ENCODE measurements around the gene GCDH.

DNA sequence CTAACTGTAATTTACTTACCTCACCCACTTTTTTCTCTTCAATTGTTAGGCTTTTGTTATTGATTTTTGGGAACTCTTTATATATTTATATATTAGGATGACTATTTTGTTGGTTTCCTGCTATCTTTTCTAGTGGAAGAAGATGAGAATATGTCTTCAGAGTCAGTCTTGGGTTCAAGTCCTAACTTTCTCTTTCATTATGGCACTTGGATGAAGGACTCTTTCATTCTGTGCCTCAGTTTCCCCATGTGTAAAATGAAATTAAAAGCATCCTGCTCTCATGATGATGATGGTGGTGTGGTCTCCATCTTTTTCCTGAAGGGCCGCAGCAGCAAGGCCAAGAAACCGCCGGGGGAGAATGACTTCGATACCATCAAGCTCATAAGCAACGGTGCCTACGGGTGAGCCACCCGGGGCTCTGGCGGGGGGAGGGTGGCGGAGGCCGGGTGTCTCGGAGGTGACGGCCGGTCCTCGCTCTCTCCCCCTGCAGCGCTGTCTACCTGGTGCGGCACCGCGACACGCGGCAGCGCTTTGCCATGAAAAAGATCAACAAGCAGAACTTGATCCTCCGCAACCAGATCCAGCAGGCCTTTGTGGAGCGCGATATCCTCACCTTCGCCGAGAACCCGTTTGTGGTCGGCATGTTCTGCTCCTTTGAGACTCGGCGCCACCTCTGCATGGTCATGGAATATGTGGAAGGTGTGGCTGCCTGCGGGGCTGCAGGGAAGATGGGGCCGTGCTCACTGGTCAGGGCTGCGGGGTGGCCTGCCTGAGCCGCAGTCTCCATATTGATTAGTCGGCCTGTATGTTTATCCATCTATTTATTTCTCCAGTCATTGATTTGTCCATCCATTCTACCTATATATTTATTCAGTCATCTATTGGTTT is 32.7 kb upstream of the GCDH start:
- TF ChIP-seq, protein P1, sequence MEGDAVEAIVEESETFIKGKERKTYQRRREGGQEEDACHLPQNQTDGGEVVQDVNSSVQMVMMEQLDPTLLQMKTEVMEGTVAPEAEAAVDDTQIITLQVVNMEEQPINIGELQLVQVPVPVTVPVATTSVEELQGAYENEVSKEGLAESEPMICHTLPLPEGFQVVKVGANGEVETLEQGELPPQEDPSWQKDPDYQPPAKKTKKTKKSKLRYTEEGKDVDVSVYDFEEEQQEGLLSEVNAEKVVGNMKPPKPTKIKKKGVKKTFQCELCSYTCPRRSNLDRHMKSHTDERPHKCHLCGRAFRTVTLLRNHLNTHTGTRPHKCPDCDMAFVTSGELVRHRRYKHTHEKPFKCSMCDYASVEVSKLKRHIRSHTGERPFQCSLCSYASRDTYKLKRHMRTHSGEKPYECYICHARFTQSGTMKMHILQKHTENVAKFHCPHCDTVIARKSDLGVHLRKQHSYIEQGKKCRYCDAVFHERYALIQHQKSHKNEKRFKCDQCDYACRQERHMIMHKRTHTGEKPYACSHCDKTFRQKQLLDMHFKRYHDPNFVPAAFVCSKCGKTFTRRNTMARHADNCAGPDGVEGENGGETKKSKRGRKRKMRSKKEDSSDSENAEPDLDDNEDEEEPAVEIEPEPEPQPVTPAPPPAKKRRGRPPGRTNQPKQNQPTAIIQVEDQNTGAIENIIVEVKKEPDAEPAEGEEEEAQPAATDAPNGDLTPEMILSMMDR (IDR thresholded peaks at IDR 0.05; ENCODE audit: low read depth, low read length, poor library complexity, severe bottlenecking): no peak
- no peak for TF ChIP-seq EZH2phosphoT487 (IDR thresholded peaks at IDR 0.05; ENCODE audit: borderline replicate concordance, low read length)
